ENCODE results near the gene USO1.
"Not testable (repeated sequence)": the region's sequence is repeated elsewhere in the genome, so short reads cannot be mapped to it uniquely, and the experiment has no call there.

USO1 gene

DNA sequence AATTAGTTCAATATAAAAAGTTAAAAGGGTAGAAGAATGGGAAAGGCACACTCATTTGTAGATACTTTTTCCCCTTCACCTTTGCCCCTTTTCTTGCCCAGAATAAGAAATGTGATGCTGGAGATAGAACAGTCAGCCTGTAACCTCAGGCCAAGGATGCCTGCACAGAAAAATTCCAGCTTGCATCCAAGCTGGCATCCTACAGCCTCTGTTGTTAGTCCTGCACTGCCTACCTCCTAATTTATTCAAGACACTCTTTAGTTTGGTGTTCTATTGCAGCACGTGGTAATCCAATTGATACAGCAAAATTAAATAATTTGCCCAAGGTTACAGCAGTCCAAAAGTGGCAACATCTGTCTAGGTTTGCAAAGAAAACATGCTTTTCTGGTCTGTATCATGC is 9.7 kb upstream of the USO1 start:
- no peak for DNase-seq (ENCODE audit: low read depth in 4 of 4, low spot score in 1 of 4)

DNA sequence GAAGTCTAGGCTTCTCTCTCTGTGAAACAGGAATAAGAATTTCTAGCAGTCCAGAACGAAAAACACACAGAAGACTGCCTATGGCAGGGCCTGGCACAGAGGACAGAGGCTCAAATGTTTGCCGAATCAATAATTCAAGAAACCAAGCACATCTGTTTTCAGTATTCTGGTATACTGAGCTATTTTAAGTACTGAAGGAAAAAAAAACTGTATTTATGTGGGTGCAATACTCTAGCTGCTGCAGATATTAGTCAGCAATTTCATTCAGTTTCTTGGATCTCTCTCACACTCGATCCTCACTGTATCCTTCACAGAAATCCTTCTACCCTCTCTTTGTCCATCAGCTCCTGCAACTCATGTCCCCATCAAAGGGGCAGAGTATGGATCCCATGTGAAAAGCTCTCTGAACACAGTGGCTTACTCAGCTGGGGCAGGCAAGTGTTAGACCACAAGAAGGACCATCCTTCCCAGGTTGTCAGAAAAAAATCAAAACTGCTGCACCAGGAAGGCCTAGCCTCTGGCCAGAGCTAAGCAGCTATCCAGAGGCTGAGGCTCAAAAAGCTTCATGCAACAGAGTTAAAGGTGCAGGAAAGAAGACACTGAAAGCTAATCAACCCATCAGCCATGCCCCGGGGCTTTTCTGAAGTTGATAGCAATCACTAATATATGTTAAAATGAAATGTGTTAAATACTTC is 9.1 kb upstream of the USO1 start:
- DNase-seq (ENCODE audit: low read depth in 4 of 4, low spot score in 1 of 4): no peak

DNA sequence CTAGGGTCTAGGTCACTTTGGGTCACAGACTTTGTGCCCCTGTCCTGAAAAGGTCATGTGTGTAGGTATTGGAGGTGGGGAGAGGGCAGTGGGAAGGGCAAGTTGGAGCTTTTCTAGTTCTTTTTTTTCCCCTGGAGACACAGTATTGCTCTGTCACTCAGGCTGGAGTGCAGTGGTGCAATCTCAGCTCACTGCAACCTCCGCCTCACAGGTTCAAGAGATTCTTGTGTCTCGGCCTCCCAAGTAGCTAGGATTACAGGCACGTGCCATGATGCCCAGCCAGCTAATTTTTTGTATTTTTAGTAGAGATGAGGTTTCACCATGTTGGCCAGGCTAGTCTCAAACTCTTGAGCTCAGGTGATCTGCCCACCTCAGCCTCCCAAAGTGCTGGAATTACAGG is 8.3 kb upstream of the USO1 start:
- not testable (repeated sequence) for DNase-seq (ENCODE audit: low read depth in 4 of 4, low spot score in 1 of 4)

DNA sequence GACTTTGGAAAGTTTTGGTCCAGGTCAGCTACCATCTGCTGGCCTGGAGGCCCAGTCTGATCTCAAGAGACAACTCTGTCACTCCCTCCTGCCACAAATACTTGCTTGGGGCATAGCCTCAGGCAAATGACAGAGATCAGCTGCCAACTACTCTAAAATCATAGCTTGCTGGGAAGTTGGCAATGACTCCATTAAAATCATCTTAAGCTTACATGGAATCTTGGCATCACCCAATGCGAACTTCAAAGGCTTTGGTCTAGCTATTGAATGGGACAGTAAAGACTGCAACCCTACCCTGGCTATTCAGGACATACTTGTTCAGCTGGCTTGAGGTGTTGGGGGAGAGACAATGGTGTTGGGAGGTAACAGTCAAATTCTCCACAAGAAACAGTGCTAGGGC is 7.0 kb upstream of the USO1 start:
- DNase-seq (ENCODE audit: low read depth in 4 of 4, low spot score in 1 of 4): no peak

DNA sequence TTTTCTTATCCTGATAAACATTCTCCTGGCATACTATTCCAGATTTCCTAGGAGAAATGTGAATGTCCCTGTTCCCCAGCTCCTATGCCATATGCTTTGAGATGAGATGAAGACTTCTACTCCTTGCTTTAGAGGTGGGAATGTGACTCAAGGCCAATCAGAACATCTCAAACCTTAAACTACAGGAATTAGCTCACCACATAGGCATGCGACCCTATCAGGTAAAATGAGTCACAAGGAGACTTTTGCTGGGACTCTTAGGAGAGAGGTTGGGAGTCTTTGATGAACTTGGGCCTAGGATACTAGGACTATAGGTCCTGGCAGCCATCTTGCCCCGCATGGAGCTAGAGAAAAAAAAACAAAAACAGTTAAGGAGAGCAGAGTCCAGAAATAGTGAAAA is 5.8 kb upstream of the USO1 start:
- no peak for DNase-seq (ENCODE audit: low read depth in 4 of 4, low spot score in 1 of 4)

DNA sequence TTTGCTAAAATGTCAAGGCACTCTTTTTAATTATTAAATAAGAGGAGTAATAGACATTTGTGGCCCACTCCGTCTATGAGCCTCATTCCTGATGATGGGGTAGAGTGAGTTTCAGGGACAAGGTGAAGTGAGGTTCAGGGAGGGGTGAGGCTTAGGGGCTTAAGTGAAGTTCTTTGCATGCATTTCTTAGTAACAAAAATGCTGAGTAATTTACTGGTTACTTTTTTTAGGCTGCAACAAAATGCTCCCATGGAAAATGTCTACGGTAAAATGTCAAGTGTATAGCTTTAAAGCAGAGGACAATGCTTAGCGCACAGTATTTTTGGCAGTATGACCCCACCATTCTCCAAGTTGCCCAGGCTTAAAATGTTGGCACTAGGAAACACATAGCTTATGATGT is 2.0 kb upstream of the USO1 start:
- DNase-seq (ENCODE audit: low read depth in 4 of 4, low spot score in 1 of 4): no peak

DNA sequence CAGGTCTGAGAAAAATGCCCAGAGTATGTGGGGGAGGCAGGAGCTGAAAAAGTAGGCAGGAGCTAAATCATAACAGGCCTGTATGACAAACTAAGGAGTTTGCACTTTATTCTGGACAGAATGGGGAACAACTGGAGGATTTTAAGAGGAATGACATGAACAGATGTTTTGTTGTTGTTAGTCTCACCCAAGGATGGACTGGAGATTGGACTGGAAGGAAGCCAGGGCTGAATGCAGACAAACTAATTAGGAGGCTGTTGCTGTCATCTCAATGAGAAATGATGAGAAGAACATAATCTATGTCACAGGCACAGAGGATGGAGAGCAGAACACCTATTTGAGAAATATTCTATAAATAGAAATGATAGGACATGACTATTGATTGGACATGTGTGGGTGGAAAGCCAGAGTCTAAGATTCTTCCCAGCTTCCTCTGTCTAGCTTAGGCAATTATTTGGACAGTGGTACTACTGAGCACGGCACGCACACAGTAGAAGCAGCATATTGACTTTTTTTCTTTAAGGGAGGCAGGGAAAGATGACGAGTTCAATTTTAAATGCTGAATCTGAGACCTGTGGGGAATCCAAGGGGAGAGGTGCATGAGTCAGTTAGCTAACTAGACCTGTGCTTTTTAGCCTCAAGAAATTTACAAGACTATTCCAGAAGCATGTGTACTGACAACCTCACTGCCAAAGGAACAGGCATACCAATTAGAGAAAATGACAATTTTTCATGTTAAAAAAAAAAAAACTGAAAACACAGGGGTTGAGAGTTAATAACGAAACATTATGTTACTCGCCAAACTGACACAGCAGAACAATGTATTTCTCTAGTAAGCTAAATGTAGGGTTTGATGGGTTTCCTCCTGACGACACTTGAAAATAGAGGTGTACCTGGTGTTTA is 963 bp upstream of the USO1 start:
- DNase-seq (ENCODE audit: low read depth in 4 of 4, low spot score in 1 of 4): no peak

DNA sequence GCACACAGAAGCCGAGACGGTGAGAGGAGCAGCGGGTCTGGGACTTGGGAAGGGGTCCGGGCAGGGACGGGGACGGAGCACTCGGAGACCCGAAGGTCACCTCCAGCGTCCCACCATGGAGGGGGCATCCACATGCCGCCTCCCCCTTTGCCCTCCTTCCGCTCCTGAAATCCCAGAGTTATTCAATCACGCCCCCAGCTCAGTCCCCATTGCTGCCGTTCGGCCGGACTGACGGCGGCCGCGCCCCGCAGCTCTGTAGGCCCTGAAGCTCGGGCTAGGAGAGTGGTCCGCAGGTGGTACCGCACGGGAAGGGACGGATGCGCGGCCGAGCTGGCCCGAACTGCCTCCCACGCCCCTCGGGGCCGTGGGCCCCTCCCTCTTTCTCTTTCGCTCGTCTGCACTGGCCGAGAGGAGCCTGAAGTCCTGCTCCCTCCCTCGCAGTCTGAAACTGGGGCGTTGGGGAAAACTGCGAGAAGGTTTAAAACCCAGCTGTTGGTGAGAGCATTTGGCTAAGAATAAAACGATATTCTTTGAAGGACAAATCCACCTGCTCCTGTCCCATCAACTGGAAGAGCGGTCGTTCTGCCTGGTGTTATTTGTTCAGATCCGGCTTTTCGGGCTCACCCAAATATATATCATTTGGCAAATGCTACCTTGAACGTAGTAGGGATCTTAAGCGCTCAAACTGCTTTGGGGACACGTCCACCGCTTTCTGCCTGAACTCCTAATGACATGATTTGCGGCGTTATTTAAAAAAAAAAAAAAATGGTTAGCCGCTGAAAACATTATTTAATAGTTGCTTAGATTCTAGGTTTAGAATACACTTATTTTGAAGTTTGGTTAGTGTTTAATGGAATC is 719 bp downstream of the USO1 start:
- peak; percentile 2 to 49 (median 17) for DNase-seq (ENCODE audit: low read depth in 4 of 4, low spot score in 1 of 4)

GRCh38 chr4:75725942-75726538 is 1.7 kb downstream of the USO1 start:
- DNase-seq (ENCODE audit: low read depth in 4 of 4, low spot score in 1 of 4): not testable (repeated sequence)

DNA sequence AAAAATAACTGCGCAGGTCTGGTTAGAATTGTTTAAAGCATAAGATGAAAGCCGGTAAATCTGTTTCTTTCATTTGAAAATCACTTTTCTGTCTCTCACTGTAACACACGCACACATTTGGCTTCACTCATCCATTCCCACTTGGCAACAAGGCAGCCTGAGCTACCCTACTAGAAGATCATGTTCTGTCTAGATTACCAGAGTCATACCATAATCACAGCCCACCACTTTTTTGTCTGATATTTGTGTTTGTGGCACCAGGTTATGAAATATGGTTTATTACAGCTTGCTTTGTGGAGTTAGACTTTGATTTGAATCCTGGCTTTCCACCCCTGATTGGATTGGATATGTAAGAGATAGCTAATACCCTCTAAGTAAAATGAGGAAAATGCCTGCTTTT is 2.2 kb downstream of the USO1 start:
- no peak for DNase-seq (ENCODE audit: low read depth in 4 of 4, low spot score in 1 of 4)

DNA sequence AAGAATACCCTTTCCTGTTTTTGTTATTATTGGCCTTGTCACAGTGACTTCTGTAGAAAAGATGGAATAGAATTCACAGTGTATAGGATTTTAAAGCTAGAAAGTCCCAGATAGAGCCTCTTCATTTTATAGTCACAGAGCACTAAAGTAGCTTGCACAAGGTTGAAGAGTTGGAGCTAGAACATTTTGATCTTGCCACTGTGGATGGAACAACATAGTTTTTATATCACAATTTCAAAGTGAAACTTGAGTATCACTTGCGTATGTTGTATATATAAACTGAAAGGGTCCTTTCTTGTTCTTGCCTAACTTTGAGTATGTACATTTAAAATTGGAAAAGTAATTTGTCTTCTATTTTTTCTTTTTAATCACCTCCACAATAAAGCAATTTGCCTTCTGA is 2.7 kb downstream of the USO1 start:
- DNase-seq (ENCODE audit: low read depth in 4 of 4, low spot score in 1 of 4): no peak

DNA sequence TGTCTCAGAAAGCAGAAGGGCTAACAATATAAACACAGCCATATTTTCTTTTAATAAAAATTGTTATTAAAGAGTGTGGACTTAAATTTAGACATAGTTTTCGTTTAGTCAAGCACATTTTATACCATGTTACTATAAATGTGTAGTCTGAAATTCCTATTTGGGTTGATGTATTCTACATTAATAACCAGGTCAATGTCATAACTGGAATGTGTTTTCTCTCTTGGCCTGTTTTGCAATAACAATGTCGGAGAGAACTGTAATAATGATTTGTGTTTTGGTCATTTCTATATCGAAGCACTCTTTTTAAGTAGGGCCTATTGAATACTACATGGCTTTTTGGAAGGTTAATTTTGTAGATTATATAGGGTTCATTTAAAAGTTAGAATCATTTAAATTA is 5.5 kb downstream of the USO1 start:
- DNase-seq (ENCODE audit: low read depth in 4 of 4, low spot score in 1 of 4): no peak

DNA sequence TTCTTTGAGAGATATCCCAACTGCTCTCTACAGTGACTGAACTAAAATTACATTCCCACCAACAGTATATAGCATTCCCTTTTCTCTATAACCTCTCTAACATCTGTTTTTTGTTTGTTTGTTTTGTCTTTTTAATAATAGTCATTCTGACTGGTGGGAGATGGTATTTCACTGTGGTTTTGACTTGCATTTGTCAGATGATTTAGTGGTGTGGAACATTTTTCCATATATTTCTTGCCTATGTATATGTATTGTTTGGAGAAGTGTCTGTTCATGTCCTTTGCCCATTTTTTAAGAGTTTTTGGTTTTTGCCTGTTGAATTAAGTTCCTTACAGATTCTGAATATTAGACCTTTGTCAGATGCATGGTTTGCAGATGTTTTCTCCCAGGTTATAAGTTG is 9.0 kb downstream of the USO1 start:
- DNase-seq (ENCODE audit: low read depth in 4 of 4, low spot score in 1 of 4): no peak

DNA sequence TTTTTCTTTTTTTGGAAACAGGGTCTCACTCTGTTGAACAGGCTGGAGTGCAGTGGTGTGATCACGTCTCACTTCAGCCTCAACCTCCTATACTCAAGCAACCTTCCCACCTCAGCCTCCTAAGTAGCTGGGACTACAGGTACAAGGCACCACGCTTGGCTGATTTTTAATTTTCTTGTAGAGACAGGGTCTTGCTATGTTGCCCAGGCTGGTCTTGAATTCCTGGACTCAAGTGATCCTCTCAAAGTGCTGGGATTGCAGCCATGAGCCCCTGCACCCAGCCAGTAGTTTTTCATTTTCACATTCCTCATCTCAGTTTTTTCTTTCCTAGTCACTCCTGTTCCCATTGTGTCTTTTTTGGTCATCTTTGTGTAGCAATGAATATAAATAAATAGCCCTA is 11.1 kb downstream of the USO1 start:
- no peak for DNase-seq (ENCODE audit: low read depth in 4 of 4, low spot score in 1 of 4)

DNA sequence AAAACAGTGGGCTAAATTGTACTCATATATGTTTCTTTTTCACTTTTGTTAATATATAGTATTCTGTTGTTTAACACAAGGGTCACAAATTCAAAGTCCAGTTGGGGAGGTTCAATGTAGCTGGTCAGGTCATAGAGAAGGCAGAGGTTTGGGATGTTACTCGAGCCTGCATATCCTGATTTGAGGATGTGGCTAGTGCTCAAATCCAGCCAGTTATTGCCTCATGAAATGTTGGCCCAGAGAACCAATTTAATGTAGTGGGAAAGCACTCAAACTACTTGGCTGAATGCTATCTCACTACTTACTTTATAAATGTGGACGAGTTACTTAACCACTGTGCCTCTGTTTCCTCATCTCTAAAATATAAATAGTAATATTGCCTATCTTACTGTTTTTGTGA is 12.5 kb downstream of the USO1 start:
- DNase-seq (ENCODE audit: low read depth in 4 of 4, low spot score in 1 of 4): no peak

DNA sequence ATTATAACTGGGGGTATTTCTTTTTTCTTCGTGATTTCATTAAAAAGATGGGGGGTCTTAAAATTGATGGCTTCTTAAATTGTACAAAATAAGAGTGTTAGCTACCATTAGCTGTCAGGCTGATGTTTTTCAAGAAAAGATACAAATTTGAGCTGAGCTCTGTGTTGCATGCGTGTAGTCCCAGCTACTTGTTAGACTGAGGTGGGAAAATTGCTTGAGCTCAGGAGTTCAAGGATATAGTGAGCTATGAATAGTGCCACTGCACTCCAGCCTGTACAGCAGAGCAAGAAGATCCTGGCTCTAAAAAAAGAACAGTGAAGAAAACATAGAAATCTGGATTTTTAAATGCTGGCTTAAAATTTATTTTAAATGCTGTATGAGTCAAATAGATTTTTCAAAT is 13.0 kb downstream of the USO1 start:
- no peak for DNase-seq (ENCODE audit: low read depth in 4 of 4, low spot score in 1 of 4)

DNA sequence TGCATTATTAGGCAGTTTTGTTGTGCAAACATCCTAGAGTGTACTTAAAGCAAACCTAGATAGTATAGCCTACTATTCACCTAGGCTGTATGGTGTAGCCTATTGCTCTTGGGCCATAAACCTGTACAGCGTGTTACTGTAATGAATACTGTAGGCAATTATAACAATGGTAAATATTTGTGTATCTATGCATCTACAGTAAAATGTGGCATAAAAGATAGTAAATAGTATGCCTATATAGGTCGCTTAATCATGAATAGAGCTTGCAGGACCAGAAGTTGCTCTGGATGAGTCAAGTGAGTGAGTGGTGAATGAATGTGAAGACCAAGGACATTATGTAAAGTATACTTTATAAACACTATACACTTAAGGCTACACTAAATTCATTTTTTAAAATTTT is 16.6 kb downstream of the USO1 start:
- DNase-seq (ENCODE audit: low read depth in 4 of 4, low spot score in 1 of 4): no peak

- no peak for DNase-seq (ENCODE audit: low read depth in 4 of 4, low spot score in 1 of 4)
These were observed 18.1 kb downstream of the USO1 start for GRCh38 chr4:75742451-75742850.

DNA sequence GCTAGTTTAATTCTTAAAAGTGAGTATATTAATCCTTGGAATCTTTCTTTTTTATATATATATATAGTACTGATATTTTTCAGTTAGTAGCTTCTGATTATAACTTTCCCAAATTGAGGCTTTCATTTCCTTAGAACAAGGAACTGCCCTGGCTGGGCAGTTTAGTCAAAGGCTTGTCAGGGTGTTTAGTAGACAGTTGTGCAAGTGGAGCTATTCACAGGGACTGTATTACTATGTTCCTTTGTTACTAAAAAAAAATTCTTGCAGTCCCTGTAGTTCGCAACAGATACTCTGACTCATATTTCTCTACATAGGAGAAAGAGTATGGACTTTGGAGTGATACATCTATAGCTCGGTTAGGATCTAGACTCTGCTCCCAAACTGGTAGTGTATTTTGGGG is 20.8 kb downstream of the USO1 start:
- DNase-seq (ENCODE audit: low read depth in 4 of 4, low spot score in 1 of 4): no peak

- no peak for DNase-seq (ENCODE audit: low read depth in 4 of 4, low spot score in 1 of 4)
These were observed 21.4 kb downstream of the USO1 start for GRCh38 chr4:75745721-75746199.

DNA sequence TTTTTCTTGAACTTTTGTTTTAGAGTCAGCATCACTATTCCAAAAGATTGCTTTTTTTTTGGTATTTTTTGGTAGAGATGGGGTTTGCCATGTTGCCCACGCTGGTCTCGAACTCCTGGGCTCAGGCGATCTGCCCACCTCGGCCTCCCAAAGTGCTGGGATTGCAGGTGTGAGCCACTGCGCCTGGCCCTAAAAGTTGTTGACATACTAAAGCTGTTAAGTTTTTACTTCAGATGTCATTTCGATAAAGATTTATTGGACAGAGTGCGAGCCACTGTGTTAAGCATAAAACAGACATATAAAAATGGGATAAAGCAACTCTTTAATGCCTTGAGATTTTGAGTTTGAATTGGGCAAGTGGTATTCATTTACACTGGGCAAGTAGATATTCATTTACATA is 28.3 kb downstream of the USO1 start:
- no peak for DNase-seq (ENCODE audit: low read depth in 4 of 4, low spot score in 1 of 4)
